Gastroesophageal sphincter (tissue), 3 donors: ENCODE results near the gene SLC26A9.
"Not testable (repeated sequence)": the region's sequence is repeated elsewhere in the genome, so short reads cannot be mapped to it uniquely, and the experiment has no call there.

Source experiments
- EP300 ChIP-seq: sonication (generic); formaldehyde crosslinking; IDR thresholded peaks from one replicate; pipeline ENCODE4 v1.6.1; 2017; ENCODE audit warnings: antibody characterized with exemption, mild to moderate bottlenecking
- POLR2A ChIP-seq, 2 donors: fragments of 450-650 bp; IDR thresholded peaks; one replicate each; pipeline ENCODE4 v1.6.1; 2017; ENCODE audit warnings: antibody characterized with exemption in 2 of 2, mild to moderate bottlenecking in 2 of 2, moderate library complexity in 1 of 2
- POLR2AphosphoS5 ChIP-seq: sonication (generic); formaldehyde crosslinking; IDR thresholded peaks from one replicate; pipeline ENCODE4 v1.6.1; 2017; ENCODE audit warnings: antibody characterized with exemption
- TF ChIP-seq, protein P1 (sequence below), 4 experiments: fragments of 200-600 bp in 2 of 4; fragments of 450-650 bp in 2 of 4; sonication (generic) in 1 of 4; IDR thresholded peaks; one replicate each; pipeline ENCODE4 v1.5.1; 2017 to 2019; ENCODE audit warnings: antibody characterized with exemption in 4 of 4, mild to moderate bottlenecking in 2 of 4, moderate library complexity in 2 of 4

- TF ChIP-seq, protein P1, sequence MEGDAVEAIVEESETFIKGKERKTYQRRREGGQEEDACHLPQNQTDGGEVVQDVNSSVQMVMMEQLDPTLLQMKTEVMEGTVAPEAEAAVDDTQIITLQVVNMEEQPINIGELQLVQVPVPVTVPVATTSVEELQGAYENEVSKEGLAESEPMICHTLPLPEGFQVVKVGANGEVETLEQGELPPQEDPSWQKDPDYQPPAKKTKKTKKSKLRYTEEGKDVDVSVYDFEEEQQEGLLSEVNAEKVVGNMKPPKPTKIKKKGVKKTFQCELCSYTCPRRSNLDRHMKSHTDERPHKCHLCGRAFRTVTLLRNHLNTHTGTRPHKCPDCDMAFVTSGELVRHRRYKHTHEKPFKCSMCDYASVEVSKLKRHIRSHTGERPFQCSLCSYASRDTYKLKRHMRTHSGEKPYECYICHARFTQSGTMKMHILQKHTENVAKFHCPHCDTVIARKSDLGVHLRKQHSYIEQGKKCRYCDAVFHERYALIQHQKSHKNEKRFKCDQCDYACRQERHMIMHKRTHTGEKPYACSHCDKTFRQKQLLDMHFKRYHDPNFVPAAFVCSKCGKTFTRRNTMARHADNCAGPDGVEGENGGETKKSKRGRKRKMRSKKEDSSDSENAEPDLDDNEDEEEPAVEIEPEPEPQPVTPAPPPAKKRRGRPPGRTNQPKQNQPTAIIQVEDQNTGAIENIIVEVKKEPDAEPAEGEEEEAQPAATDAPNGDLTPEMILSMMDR (IDR thresholded peaks at IDR 0.05): not testable (repeated sequence)
- not testable (repeated sequence) for TF ChIP-seq POLR2A (IDR thresholded peaks at IDR 0.05); EP300; POLR2AphosphoS5
These were observed 70.1 kb downstream of the SLC26A9 start for GRCh38 chr1:205873148-205873547.
